ENCODE results near the gene HAGH. TPM values are rescaled to one million over a fixed set of nuclear protein-coding genes. Genes with fewer than 3 reads are reported as not detected.
A peak's percentile ranks its signal among the peaks of the same experiment; 100 is the strongest.

Gene HAGH
- total RNA-seq, 6 experiments from 2014 or later = 34.2 to 55.3 (median 38.7) TPM

- Mint-ChIP-seq H3K4me3 (no peak overlapping the region), H3K27ac (no peak overlapping the region), H3K9me3 (no peaks in the 10 kb centered on the region), H3K27me3 (ENCODE audit: insufficient read depth) (peaks cover 10% of the 10 kb centered on the region), H3K36me3 (ENCODE audit: low read depth) (no peaks in the 10 kb centered on the region), H3K4me1 (ENCODE audit: low read depth) (peaks cover 10% of the 10 kb centered on the region)
- DNase-seq = no peak
- TF ChIP-seq CTCF (IDR thresholded peaks at IDR 0.05) = no peak
Observed at GRCh38 chr16:1865902-1866690, 39.5 kb upstream of the HAGH start.

GRCh38 chr16:1863681-1864460 lies 37.2 kb upstream of the HAGH start:
- no peaks in the 10 kb centered on the region for H3K4me1 Mint-ChIP-seq (ENCODE audit: low read depth)
- H3K4me3 Mint-ChIP-seq = no peak overlapping the region
- peak; percentile 5 for DNase-seq
- H3K27ac Mint-ChIP-seq = no peak overlapping the region
- TF ChIP-seq CTCF (IDR thresholded peaks at IDR 0.05) = peak; percentile 92
- no peaks in the 10 kb centered on the region for H3K9me3 Mint-ChIP-seq
- H3K27me3 Mint-ChIP-seq (ENCODE audit: insufficient read depth) = peaks cover 21% of the 10 kb centered on the region
- H3K36me3 Mint-ChIP-seq (ENCODE audit: low read depth) = no peaks in the 10 kb centered on the region

GRCh38 chr16:1862394-1862793 lies 35.8 kb upstream of the HAGH start:
- peaks cover 33% of the 10 kb centered on the region for H3K27me3 Mint-ChIP-seq (ENCODE audit: insufficient read depth)
- no peaks in the 10 kb centered on the region for H3K36me3 Mint-ChIP-seq (ENCODE audit: low read depth)
- H3K9me3 Mint-ChIP-seq = no peaks in the 10 kb centered on the region
- no peaks in the 10 kb centered on the region for H3K4me1 Mint-ChIP-seq (ENCODE audit: low read depth)
- DNase-seq = no peak
- H3K27ac Mint-ChIP-seq = no peak overlapping the region
- TF ChIP-seq CTCF (IDR thresholded peaks at IDR 0.05) = no peak
- no peak overlapping the region for H3K4me3 Mint-ChIP-seq

- H3K27me3 Mint-ChIP-seq (ENCODE audit: insufficient read depth) = peaks cover 37% of the 10 kb centered on the region
- DNase-seq = no peak
- no peak overlapping the region for H3K4me3 Mint-ChIP-seq
- no peaks in the 10 kb centered on the region for H3K36me3 Mint-ChIP-seq (ENCODE audit: low read depth)
- H3K27ac Mint-ChIP-seq = no peak overlapping the region
- H3K9me3 Mint-ChIP-seq = no peaks in the 10 kb centered on the region
- no peaks in the 10 kb centered on the region for H3K4me1 Mint-ChIP-seq (ENCODE audit: low read depth)
- TF ChIP-seq CTCF (IDR thresholded peaks at IDR 0.05) = no peak
Observed at GRCh38 chr16:1861730-1862129, 35.1 kb upstream of the HAGH start.

GRCh38 chr16:1859650-1860049 lies 33.0 kb upstream of the HAGH start:
- Mint-ChIP-seq H3K9me3 (no peaks in the 10 kb centered on the region), H3K4me3 (no peak overlapping the region), H3K27me3 (ENCODE audit: insufficient read depth) (peaks cover 45% of the 10 kb centered on the region), H3K27ac (no peak overlapping the region), H3K4me1 (ENCODE audit: low read depth) (0 out of 2 replicates have a peak, but pooled peaks cover 5% of the 10 kb centered on the region), H3K36me3 (ENCODE audit: low read depth) (no peaks in the 10 kb centered on the region)
- DNase-seq = no peak
- no peak for TF ChIP-seq CTCF (IDR thresholded peaks at IDR 0.05)

Data from HFFc6 (cell line).